Astrocyte (in vitro differentiated cells and primary cell): ENCODE measurements around the gene THAP2. TPM values are rescaled to one million over a fixed set of nuclear protein-coding genes. Genes with fewer than 3 reads are reported as not detected.

Experiments used
- DNase-seq: peaks from one replicate; pipeline ENCODE4 v3.0.0-alpha.2; 2010; ENCODE audit warnings: low read depth
- FAIRE-seq: peaks from 2 replicates; lab custom pipeline; 2011; peaks lifted over from hg19 to GRCh38; lab: Jason Lieb, UNC
- H2AFZ ChIP-seq: 2 replicates; pipeline ENCODE4 v1.6.0; 2012; ENCODE audit warnings: low read depth, low read length, inconsistent platforms
- H3K27ac ChIP-seq: 2 replicates; pipeline ENCODE4 v1.5.1; 2011; ENCODE audit warnings: low read depth, low read length, inconsistent platforms
- H3K27me3 ChIP-seq: 2 replicates; pipeline ENCODE4 v1.6.0; 2011; ENCODE audit warnings: low read length, inconsistent platforms; ENCODE audit not compliant: insufficient read depth
- H3K36me3 ChIP-seq: 2 replicates; pipeline ENCODE4 v1.5.1; 2011; ENCODE audit warnings: low read length, inconsistent platforms; ENCODE audit not compliant: insufficient read depth
- H3K4me1 ChIP-seq: 2 replicates; pipeline ENCODE4 v1.5.1; 2011; ENCODE audit warnings: low read length, inconsistent platforms; ENCODE audit not compliant: insufficient read depth
- H3K4me2 ChIP-seq: 2 replicates; pipeline ENCODE4 v1.6.0; 2012; ENCODE audit warnings: low read length, inconsistent platforms
- H3K4me3 ChIP-seq: 2 replicates; pipeline ENCODE4 v1.5.1; 2011; ENCODE audit warnings: low read depth, mild to moderate bottlenecking, low read length, inconsistent platforms; ENCODE audit not compliant: insufficient read depth
- H3K79me2 ChIP-seq: 2 replicates; pipeline ENCODE4 v1.6.0; 2012; ENCODE audit warnings: mild to moderate bottlenecking, low read length, inconsistent platforms; ENCODE audit not compliant: insufficient read depth
- H3K9ac ChIP-seq: 2 replicates; pipeline ENCODE4 v1.6.0; 2012; ENCODE audit warnings: mild to moderate bottlenecking, low read length, inconsistent platforms
- H3K9me3 ChIP-seq: 2 replicates; pipeline ENCODE4 v1.5.1; 2012; ENCODE audit warnings: low read depth, mild to moderate bottlenecking, low read length, inconsistent platforms; ENCODE audit not compliant: insufficient read depth
- H4K20me1 ChIP-seq: 2 replicates; pipeline ENCODE4 v1.6.0; 2012; ENCODE audit warnings: low read length, inconsistent platforms; ENCODE audit not compliant: insufficient read depth
- H3K27ac Mint-ChIP-seq: one replicate; pipeline ENCODE4 v1.8.0; 2021; ENCODE audit warnings: mild to moderate bottlenecking, mixed read lengths; ENCODE audit not compliant: unreplicated experiment
- H3K27me3 Mint-ChIP-seq: one replicate; pipeline ENCODE4 v1.8.0; 2021; ENCODE audit warnings: low read depth, mixed read lengths; ENCODE audit not compliant: unreplicated experiment
- H3K36me3 Mint-ChIP-seq: one replicate; pipeline ENCODE4 v1.8.0; 2021; ENCODE audit warnings: low read depth, mixed read lengths; ENCODE audit not compliant: unreplicated experiment
- H3K4me1 Mint-ChIP-seq: one replicate; pipeline ENCODE4 v1.8.0; 2021; ENCODE audit warnings: low read depth, mixed read lengths; ENCODE audit not compliant: unreplicated experiment
- H3K4me3 Mint-ChIP-seq: one replicate; pipeline ENCODE4 v1.8.0; 2021; ENCODE audit warnings: mild to moderate bottlenecking, moderate library complexity, mixed read lengths; ENCODE audit not compliant: unreplicated experiment
- H3K9me3 Mint-ChIP-seq: one replicate; pipeline ENCODE4 v1.8.0; 2021; ENCODE audit warnings: mild to moderate bottlenecking, mixed read lengths; ENCODE audit not compliant: unreplicated experiment
- EZH2 ChIP-seq: IDR thresholded peaks from 2 replicates; pipeline ENCODE4 v1.6.1; 2012; ENCODE audit warnings: mild to moderate bottlenecking, low read length, inconsistent platforms; ENCODE audit not compliant: insufficient read depth
- total RNA-seq: library from RNA; stranded (reverse); gene quantifications from 2 replicates; pipeline ENCODE4 v1.2.1, GENCODE V29; 2021
- TF ChIP-seq, protein P1 (sequence below): IDR thresholded peaks from 2 replicates; pipeline ENCODE4 v1.5.1; 2011; ENCODE audit warnings: low read depth, mild to moderate bottlenecking, inconsistent platforms, low read length, moderate library complexity; ENCODE audit not compliant: insufficient read depth

THAP2 gene
- total RNA-seq, 1 donor from 2014 or later = 6.3 TPM

DNA sequence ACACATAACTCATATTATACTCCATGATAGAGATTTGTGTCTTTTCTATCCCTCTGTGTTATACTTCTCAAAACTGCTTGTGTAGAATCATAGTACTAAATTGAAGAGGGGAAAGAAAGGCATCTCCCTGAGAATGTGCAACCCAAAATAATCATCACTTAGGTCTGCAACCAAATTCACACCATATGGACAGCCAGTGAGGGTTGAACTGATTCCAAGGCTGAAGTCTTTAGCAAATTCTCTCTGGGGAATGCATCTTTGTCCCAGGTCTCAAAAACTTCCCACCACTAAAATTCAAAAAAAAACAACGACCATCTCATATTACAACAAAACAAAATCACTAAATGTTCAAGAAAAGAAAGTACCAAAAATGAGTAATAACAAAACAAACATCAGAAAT is 11.4 kb upstream of the THAP2 start:
- no peak overlapping the region for H3K27ac Mint-ChIP-seq
- H3K27me3 Mint-ChIP-seq = no peaks in the 10 kb centered on the region
- H3K36me3 Mint-ChIP-seq = peaks cover 18% of the 10 kb centered on the region
- no peaks in the 10 kb centered on the region for H3K27me3 ChIP-seq
- DNase-seq = no peak
- no peak overlapping the region for H2AFZ ChIP-seq
- no peak overlapping the region for H3K4me3 ChIP-seq
- H3K27ac ChIP-seq = no peak overlapping the region
- H3K9me3 Mint-ChIP-seq = no peaks in the 10 kb centered on the region
- H3K9me3 ChIP-seq = no peaks in the 10 kb centered on the region
- no peaks in the 10 kb centered on the region for H3K4me1 ChIP-seq
- TF ChIP-seq, protein P1, sequence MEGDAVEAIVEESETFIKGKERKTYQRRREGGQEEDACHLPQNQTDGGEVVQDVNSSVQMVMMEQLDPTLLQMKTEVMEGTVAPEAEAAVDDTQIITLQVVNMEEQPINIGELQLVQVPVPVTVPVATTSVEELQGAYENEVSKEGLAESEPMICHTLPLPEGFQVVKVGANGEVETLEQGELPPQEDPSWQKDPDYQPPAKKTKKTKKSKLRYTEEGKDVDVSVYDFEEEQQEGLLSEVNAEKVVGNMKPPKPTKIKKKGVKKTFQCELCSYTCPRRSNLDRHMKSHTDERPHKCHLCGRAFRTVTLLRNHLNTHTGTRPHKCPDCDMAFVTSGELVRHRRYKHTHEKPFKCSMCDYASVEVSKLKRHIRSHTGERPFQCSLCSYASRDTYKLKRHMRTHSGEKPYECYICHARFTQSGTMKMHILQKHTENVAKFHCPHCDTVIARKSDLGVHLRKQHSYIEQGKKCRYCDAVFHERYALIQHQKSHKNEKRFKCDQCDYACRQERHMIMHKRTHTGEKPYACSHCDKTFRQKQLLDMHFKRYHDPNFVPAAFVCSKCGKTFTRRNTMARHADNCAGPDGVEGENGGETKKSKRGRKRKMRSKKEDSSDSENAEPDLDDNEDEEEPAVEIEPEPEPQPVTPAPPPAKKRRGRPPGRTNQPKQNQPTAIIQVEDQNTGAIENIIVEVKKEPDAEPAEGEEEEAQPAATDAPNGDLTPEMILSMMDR = no peak
- no peak for TF ChIP-seq EZH2
- H4K20me1 ChIP-seq = peaks cover 76% of the 10 kb centered on the region
- H3K36me3 ChIP-seq = peaks cover 35% of the 10 kb centered on the region
- H3K9ac ChIP-seq = no peak overlapping the region
- peaks cover 20% of the 10 kb centered on the region for H3K4me1 Mint-ChIP-seq
- no peak for FAIRE-seq
- H3K4me2 ChIP-seq = no peak overlapping the region
- peaks cover 100% of the 10 kb centered on the region for H3K79me2 ChIP-seq
- no peak overlapping the region for H3K4me3 Mint-ChIP-seq

DNA sequence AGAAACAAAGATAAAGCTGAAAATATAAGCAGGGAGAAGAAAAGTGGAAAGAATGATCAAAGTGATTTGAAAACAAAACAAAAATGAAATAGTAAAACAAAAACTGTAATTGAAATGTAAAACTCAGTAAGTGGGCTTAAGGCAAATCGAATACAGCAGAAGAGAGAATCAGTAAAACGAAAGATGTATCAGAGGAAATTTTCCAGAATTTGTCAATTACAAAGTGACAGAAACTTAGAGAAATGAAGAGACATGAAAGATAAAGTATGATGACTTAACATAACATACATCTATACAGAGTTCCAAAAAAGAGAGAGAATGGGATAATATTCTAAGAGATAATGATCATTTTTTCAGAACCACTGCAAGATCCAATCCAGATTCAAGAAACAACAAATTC is 11.0 kb upstream of the THAP2 start:
- H3K79me2 ChIP-seq = peaks cover 100% of the 10 kb centered on the region
- Mint-ChIP-seq H3K36me3 (peaks cover 18% of the 10 kb centered on the region), H3K4me1 (peaks cover 20% of the 10 kb centered on the region), H3K4me3 (no peak overlapping the region), H3K9me3 (no peaks in the 10 kb centered on the region), H3K27me3 (no peaks in the 10 kb centered on the region), H3K27ac (no peak overlapping the region)
- no peak overlapping the region for H3K9ac ChIP-seq
- H3K4me2 ChIP-seq = no peak overlapping the region
- H3K4me3 ChIP-seq = no peak overlapping the region
- H3K36me3 ChIP-seq = peaks cover 36% of the 10 kb centered on the region
- no peak for DNase-seq
- FAIRE-seq = no peak
- no peaks in the 10 kb centered on the region for H3K4me1 ChIP-seq
- H3K27ac ChIP-seq = no peak overlapping the region
- H3K9me3 ChIP-seq = no peaks in the 10 kb centered on the region
- no peaks in the 10 kb centered on the region for H3K27me3 ChIP-seq
- H4K20me1 ChIP-seq = peaks cover 76% of the 10 kb centered on the region
- TF ChIP-seq, protein P1 = no peak
- TF ChIP-seq EZH2 = no peak
- no peak overlapping the region for H2AFZ ChIP-seq

DNA sequence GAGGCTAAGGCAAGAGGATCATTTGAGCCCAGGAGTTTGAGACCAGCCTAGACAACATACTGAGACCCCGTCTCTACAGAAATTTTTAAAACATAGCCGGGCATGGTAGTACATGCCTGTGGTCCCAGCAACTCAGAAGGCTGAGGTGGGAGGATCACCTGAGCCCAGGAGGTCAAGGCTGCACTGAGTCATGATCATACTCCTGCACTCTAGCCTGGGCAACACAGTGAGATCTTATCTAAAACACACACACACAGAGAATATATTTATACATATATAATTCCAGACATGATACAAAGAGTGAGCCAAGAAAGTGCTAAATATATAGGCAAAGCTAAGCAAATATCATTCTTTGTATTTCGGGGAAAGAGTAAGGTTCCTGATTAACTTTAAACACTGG is 9.9 kb upstream of the THAP2 start:
- no peaks in the 10 kb centered on the region for H3K9me3 Mint-ChIP-seq
- Histone ChIP-seq H4K20me1 (peaks cover 78% of the 10 kb centered on the region), H3K4me2 (peak overlapping the region; percentile 18), H3K4me3 (no peak overlapping the region), H3K79me2 (peaks cover 100% of the 10 kb centered on the region), H3K9ac (no peak overlapping the region), H3K27me3 (no peaks in the 10 kb centered on the region), H3K4me1 (no peaks in the 10 kb centered on the region), H2AFZ (no peak overlapping the region), H3K36me3 (peaks cover 44% of the 10 kb centered on the region), H3K27ac (no peak overlapping the region), H3K9me3 (no peaks in the 10 kb centered on the region)
- H3K4me1 Mint-ChIP-seq = peaks cover 23% of the 10 kb centered on the region
- H3K27ac Mint-ChIP-seq = peak overlapping the region; percentile 30
- H3K36me3 Mint-ChIP-seq = peaks cover 25% of the 10 kb centered on the region
- TF ChIP-seq, protein P1 = no peak
- no peak for TF ChIP-seq EZH2
- H3K4me3 Mint-ChIP-seq = no peak overlapping the region
- DNase-seq (no peak), FAIRE-seq (no peak)
- H3K27me3 Mint-ChIP-seq = no peaks in the 10 kb centered on the region
